Activated CD4-positive, alpha-beta memory T cell treated with anti-CD3 and anti-CD28 coated beads, Interleukin-2, amount 10 ng/mL, durations not matched to agents 7 days and 5 days (primary cell): ENCODE results near the gene DHCR7. TPM values are rescaled to one million over a fixed set of nuclear protein-coding genes. Genes with fewer than 3 reads are reported as not detected.
A peak's percentile ranks its signal among the peaks of the same experiment; 100 is the strongest.

Source experiments
- CTCF ChIA-PET: fragments of 350-600 bp; sonication (Branson Sonifier 250); formaldehyde crosslinking; loops from one replicate; lab custom pipeline; 2021; ENCODE audit warnings: antibody characterized with exemption, inconsistent platforms; lab: Charles Lee
- POLR2A ChIA-PET: fragments of 350-600 bp; sonication (Branson Sonifier 250); formaldehyde crosslinking; loops from one replicate; lab custom pipeline; 2021; ENCODE audit warnings: antibody characterized with exemption; lab: Charles Lee
- DNase-seq: peaks from one replicate; pipeline ENCODE4 v3.0.0-alpha.2; 2020
- H3K27ac Mint-ChIP-seq: one replicate; pipeline ENCODE4 v1.8.0; 2021; ENCODE audit warnings: mild to moderate bottlenecking, mixed read lengths
- H3K27me3 Mint-ChIP-seq: one replicate; pipeline ENCODE4 v1.8.0; 2021; ENCODE audit warnings: mixed read lengths
- H3K36me3 Mint-ChIP-seq: one replicate; pipeline ENCODE4 v1.8.0; 2021; ENCODE audit warnings: low read depth, mixed read lengths
- H3K4me1 Mint-ChIP-seq: one replicate; pipeline ENCODE4 v1.8.0; 2021; ENCODE audit warnings: mixed read lengths
- H3K4me3 Mint-ChIP-seq: one replicate; pipeline ENCODE4 v1.8.0; 2021; ENCODE audit warnings: mild to moderate bottlenecking, mixed read lengths
- H3K9me3 Mint-ChIP-seq: one replicate; pipeline ENCODE4 v1.8.0; 2021; ENCODE audit warnings: mixed read lengths
- total RNA-seq, 2 experiments: library from RNA; stranded (reverse); gene quantifications; one replicate each; pipeline ENCODE4 v1.2.3, GENCODE V29; 2021

The DHCR7 gene
- total RNA-seq, 2 experiments from 2014 or later, result 74.4 to 79.6 TPM

DNA sequence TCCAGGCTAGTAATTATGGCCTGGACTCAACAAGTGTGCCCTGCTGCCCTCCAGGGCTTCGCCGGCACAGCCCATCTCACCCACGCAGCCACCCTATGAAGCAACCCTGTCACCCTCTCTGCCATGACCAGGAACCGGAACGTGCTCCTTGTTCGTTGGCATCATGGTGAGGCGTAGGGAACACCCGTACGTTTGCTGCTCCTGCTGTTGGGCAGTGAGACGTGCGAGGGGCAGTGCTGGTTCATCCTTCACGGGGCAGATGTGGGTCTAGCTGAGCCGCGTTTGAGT is 25.5 kb upstream of the DHCR7 start:
- no peaks in the 10 kb centered on the region for H3K4me1 Mint-ChIP-seq
- peaks cover 48% of the 10 kb centered on the region for H3K36me3 Mint-ChIP-seq
- no peak overlapping the region for H3K27ac Mint-ChIP-seq
- POLR2A ChIA-PET, result no interaction called here
- no peak for DNase-seq
- H3K27me3 Mint-ChIP-seq, result no peaks in the 10 kb centered on the region
- H3K9me3 Mint-ChIP-seq, result no peaks in the 10 kb centered on the region
- no peak overlapping the region for H3K4me3 Mint-ChIP-seq
- CTCF ChIA-PET, result no interaction called here

GRCh38 chr11:71472941-71473792 is 25.0 kb upstream of the DHCR7 start:
- no peak for DNase-seq
- H3K27ac Mint-ChIP-seq, result no peak overlapping the region
- no peak overlapping the region for H3K4me3 Mint-ChIP-seq
- CTCF ChIA-PET, result no interaction called here
- H3K4me1 Mint-ChIP-seq, result no peaks in the 10 kb centered on the region
- H3K9me3 Mint-ChIP-seq, result no peaks in the 10 kb centered on the region
- POLR2A ChIA-PET, result no interaction called here
- peaks cover 43% of the 10 kb centered on the region for H3K36me3 Mint-ChIP-seq
- H3K27me3 Mint-ChIP-seq, result no peaks in the 10 kb centered on the region

DNA sequence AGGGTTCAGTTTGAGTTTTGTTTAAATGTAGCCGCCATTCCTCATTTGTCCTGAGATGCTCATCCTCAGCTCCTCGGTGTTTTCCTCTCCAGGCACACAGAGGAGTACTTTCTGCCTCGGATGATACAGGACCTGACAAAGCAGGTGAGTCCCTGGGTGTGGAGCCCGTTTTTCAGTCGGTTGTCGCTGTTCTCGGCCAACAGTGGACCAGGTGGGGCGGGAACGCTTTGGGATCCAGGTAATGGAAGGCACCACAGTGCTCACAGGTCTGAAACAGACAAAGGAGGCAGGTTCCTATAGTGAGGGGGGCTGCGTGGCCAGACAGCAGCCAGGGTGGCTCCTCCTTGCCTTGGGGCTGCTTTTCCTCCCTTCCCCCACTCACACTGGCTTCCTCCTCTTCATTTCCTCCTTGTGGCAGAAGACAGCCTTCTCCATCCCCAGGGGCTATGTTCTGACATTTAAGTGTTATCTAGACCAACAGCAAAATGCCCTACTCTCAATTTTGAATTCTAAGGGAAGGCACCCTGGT is 24.2 kb upstream of the DHCR7 start:
- Mint-ChIP-seq H3K4me3 (no peak overlapping the region), H3K9me3 (no peaks in the 10 kb centered on the region), H3K27ac (no peak overlapping the region), H3K27me3 (no peaks in the 10 kb centered on the region), H3K36me3 (peaks cover 43% of the 10 kb centered on the region), H3K4me1 (no peaks in the 10 kb centered on the region)
- ChIA-PET CTCF (no interaction called here), POLR2A (no interaction called here)
- no peak for DNase-seq

GRCh38 chr11:71470946-71471345 is 22.8 kb upstream of the DHCR7 start:
- H3K4me3 Mint-ChIP-seq, result no peak overlapping the region
- DNase-seq, result no peak
- no peak overlapping the region for H3K27ac Mint-ChIP-seq
- POLR2A ChIA-PET, result no interaction called here
- no peaks in the 10 kb centered on the region for H3K9me3 Mint-ChIP-seq
- CTCF ChIA-PET, result no interaction called here
- peaks cover 42% of the 10 kb centered on the region for H3K36me3 Mint-ChIP-seq
- H3K4me1 Mint-ChIP-seq, result no peaks in the 10 kb centered on the region
- H3K27me3 Mint-ChIP-seq, result no peaks in the 10 kb centered on the region

DNA sequence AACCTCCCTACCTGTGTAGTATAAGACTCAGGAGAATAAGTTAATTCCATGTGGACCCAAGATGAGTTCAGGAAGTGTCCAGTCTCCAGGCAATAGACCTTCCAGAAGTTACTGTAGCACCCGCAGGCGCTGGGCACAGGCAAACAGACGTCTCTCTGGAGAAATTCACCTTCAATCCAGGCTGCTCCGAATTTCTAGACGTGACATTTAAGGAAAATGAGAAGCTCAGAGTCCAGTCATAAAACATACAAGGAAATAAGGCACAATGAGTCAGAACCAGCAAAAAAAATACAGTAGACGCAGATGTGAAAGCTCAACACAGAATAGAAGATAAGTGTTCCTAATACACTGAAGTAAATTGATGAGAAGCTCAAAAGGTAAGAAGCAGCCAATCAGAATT is 19.0 kb upstream of the DHCR7 start:
- no peak overlapping the region for H3K27ac Mint-ChIP-seq
- peaks cover 53% of the 10 kb centered on the region for H3K36me3 Mint-ChIP-seq
- ChIA-PET POLR2A (no interaction called here), CTCF (no interaction called here)
- H3K4me1 Mint-ChIP-seq, result no peaks in the 10 kb centered on the region
- H3K27me3 Mint-ChIP-seq, result no peaks in the 10 kb centered on the region
- no peaks in the 10 kb centered on the region for H3K9me3 Mint-ChIP-seq
- no peak overlapping the region for H3K4me3 Mint-ChIP-seq
- no peak for DNase-seq

DNA sequence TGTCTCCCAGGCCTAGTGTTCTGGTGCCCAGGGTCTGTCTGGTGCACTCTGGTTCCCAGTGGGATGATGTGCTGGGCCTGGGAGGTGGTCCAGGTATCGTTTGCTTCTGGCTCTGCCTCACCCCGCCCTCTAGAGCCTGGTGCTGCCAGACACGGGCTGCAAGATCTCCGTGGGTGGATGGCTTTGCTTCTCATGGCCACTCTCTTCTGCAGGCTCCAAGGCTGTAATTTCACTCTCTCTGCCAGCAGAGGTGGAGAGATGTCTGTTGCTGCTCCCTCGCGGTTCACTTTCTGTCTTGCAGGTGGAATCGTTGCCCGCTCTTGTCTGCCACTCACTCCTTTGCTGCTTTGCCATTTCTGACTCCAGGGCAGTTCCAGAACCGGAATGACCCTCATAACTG is 18.2 kb upstream of the DHCR7 start:
- Mint-ChIP-seq H3K36me3 (peaks cover 55% of the 10 kb centered on the region), H3K9me3 (no peaks in the 10 kb centered on the region), H3K4me3 (no peak overlapping the region), H3K4me1 (no peaks in the 10 kb centered on the region), H3K27ac (no peak overlapping the region), H3K27me3 (no peaks in the 10 kb centered on the region)
- ChIA-PET CTCF (no interaction called here), POLR2A (no interaction called here)
- DNase-seq, result no peak

DNA sequence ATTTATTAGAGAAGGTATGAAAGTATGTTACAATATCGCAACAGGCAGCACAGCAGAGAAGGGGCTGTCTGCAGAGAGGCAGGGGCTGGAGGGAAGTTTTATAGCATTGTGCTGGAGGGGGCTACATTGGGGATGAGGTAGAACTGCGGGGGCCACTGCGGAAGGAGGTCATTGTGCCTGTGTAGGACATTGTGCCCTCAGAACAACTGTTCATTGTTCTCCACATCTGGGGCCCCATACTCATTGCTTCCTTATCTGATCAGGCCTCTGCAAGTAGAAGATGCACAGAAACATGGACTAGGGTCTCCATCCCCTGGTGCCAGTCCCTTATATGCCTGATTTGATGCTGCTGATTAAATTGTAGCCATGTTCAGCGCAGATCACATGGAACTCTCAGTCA is 16.9 kb upstream of the DHCR7 start:
- DNase-seq, result no peak
- no peak overlapping the region for H3K27ac Mint-ChIP-seq
- ChIA-PET POLR2A (no interaction called here), CTCF (no interaction called here)
- H3K4me1 Mint-ChIP-seq, result no peaks in the 10 kb centered on the region
- no peaks in the 10 kb centered on the region for H3K9me3 Mint-ChIP-seq
- peaks cover 65% of the 10 kb centered on the region for H3K36me3 Mint-ChIP-seq
- H3K27me3 Mint-ChIP-seq, result no peaks in the 10 kb centered on the region
- H3K4me3 Mint-ChIP-seq, result no peak overlapping the region

DNA sequence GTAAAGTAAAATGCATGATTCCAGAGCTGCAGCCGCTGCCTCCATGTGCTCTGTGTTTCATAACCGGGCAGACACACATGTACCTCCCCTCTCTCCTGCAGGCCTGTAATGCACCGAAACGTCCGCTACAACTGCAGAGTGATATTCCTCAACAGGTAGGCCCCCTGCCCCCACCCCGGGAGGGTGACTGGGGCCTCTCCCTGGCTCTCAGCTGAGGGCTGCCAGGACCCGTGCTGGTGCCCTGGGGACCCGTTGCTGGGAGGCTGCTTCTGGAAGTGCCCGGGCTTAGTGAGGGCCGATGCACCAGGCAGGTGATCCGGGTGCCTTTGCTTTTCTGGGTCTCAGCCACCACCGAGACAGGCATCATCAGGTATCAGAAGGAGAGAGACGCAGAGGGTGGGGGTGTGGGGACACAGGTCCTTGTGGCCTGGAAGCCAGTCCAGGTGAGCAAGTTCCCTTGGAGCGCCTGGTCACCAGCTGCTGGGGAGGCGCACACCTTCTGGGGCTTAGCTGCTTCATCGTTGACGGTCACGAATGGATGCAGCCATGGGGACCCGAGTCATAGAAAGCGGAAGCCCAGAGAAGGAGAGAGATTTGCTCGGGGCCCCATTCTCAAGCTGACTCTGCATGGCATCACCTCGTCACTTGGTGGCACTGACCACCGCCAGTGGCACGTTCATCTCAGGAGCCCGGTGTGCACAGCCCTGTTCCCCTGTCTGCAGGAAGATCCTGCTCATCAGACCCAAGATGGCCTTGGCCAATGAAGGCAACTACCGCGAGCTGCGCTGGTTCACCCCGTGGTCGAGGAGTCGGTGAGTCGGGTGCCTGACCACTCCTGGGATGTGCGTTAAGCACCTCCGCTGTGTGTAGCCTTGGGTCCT is 15.4 kb upstream of the DHCR7 start:
- H3K4me3 Mint-ChIP-seq, result no peak overlapping the region
- no peak for DNase-seq
- no peaks in the 10 kb centered on the region for H3K27me3 Mint-ChIP-seq
- H3K36me3 Mint-ChIP-seq, result peaks cover 71% of the 10 kb centered on the region
- no peak overlapping the region for H3K27ac Mint-ChIP-seq
- no peaks in the 10 kb centered on the region for H3K4me1 Mint-ChIP-seq
- POLR2A ChIA-PET, result no interaction called here
- H3K9me3 Mint-ChIP-seq, result no peaks in the 10 kb centered on the region
- CTCF ChIA-PET, result no interaction called here

DNA sequence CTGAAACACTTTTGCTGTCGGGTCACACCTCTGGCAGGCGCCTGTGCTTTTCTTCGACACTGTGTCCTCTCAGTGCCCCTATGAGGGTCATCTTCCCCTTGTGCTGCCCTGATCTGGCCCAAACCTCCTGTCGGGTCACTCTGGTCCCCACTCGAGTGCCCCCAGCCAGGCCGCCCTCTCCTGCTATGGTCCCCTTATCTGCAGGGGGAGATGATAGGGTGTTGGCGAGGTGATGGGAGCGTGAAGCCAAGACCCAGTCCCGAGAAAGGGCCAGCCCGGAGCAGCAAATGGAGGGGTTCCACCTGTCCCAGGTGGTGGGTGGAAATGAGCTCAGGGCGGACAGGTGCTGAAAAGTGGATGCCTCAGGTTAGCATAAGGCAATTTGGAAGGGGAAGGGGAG is 14.5 kb upstream of the DHCR7 start:
- peaks cover 73% of the 10 kb centered on the region for H3K36me3 Mint-ChIP-seq
- POLR2A ChIA-PET, result no interaction called here
- no peak overlapping the region for H3K27ac Mint-ChIP-seq
- peaks cover 4% of the 10 kb centered on the region for H3K4me1 Mint-ChIP-seq
- CTCF ChIA-PET, result no interaction called here
- no peaks in the 10 kb centered on the region for H3K27me3 Mint-ChIP-seq
- DNase-seq, result no peak
- no peaks in the 10 kb centered on the region for H3K9me3 Mint-ChIP-seq
- no peak overlapping the region for H3K4me3 Mint-ChIP-seq

- Mint-ChIP-seq H3K27ac (no peak overlapping the region), H3K36me3 (peaks cover 71% of the 10 kb centered on the region), H3K9me3 (no peaks in the 10 kb centered on the region), H3K4me1 (peaks cover 5% of the 10 kb centered on the region), H3K27me3 (no peaks in the 10 kb centered on the region), H3K4me3 (no peak overlapping the region)
- ChIA-PET CTCF (no interaction called here), POLR2A (no interaction called here)
- no peak for DNase-seq
Measured at GRCh38 chr11:71461696-71462095, 13.5 kb upstream of the DHCR7 start.

DNA sequence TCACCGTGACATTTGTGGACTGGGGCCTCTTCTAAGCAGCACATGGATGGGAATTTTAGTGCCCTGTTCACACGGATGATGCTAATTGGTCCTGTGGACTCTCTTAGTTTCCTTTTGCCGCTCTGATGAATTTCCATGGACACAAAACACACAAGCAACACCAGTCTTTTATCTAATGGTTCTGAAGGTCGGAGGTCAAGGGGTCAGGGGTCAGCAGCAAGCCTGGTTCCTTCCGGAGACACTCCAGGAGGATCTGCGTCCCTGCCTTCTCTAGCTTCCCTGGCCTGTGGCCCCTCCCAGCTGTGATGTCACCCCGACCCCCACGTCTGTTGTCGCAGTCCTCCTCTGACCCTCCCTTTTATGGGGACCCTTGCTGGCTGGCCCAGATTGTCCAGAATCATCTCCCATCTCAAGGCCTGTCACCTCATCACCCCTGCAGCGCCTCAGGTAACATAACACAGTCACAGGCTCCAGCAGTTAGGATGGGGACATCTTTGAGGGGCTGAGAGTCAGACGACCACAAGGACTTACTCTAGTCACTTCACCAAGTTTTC is 11.7 kb upstream of the DHCR7 start:
- no peaks in the 10 kb centered on the region for H3K9me3 Mint-ChIP-seq
- H3K4me1 Mint-ChIP-seq, result peaks cover 21% of the 10 kb centered on the region
- H3K36me3 Mint-ChIP-seq, result peaks cover 80% of the 10 kb centered on the region
- H3K27me3 Mint-ChIP-seq, result no peaks in the 10 kb centered on the region
- peak overlapping the region; percentile 16 for H3K27ac Mint-ChIP-seq
- ChIA-PET CTCF (no interaction called here), POLR2A (no interaction called here)
- H3K4me3 Mint-ChIP-seq, result no peak overlapping the region
- DNase-seq, result no peak

DNA sequence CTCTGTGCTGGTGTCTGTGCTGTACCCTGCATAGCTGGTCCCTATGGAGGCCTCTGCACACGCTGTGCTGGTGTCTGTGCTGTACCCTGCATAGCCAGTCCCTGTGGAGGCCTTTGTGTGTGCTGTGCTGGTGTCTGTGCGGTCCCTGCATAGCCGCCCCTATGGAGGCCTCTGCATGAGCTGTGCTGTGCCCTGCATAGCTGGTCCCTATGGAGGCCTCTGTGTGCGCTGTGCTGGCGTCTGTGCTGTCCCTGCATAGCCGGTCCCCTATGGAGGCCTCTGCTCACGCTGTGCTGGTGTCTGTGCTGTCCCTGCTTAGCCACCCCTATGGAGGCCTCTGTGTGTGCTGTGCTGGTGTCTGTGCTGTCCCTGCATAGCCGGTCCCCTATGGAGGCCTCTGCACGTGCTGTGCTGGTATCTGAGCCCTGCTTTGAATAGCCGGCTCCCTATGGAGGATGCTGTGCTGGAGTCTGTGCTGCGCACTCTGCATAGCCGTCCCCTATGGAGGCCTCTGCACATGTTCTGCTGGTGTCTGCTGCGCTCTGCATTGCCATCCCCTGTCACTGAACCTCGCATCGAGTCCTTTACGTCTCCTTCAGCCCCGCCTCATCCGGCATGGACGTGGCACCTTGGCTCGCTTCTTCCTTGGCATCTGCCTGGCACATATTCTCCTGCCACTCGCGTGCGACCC is 11.0 kb upstream of the DHCR7 start:
- ChIA-PET POLR2A (no interaction called here), CTCF (no interaction called here)
- Mint-ChIP-seq H3K4me3 (no peak overlapping the region), H3K9me3 (no peaks in the 10 kb centered on the region), H3K27ac (no peak overlapping the region), H3K27me3 (no peaks in the 10 kb centered on the region), H3K36me3 (peaks cover 81% of the 10 kb centered on the region), H3K4me1 (peaks cover 27% of the 10 kb centered on the region)
- DNase-seq, result no peak
